CD14-positive monocyte (primary cell): ENCODE data around the gene SH3RF3. TPM values are rescaled to one million over a fixed set of nuclear protein-coding genes. Genes with fewer than 3 reads are reported as not detected.
A peak's percentile ranks its signal among the peaks of the same experiment; 100 is the strongest.

Source experiments
- DNase-seq, 3 donors: peaks; one replicate each; pipeline ENCODE4 v3.0.0-alpha.2; 2011 to 2022
- H2AFZ ChIP-seq: 2 replicates; pipeline ENCODE4 v1.6.0; 2012; ENCODE audit warnings: mild to moderate bottlenecking, low read depth, low read length, inconsistent platforms; ENCODE audit not compliant: insufficient read depth, poor library complexity, severe bottlenecking
- H3K27ac ChIP-seq, 2 donors: 1 replicate in 1 of 2; 2 replicates in 1 of 2; pipeline ENCODE4 v1.5.1; 2012 to 2013; ENCODE audit warnings: low read length in 2 of 2, control low read depth in 1 of 2, inconsistent platforms in 1 of 2, low read depth in 1 of 2, mild to moderate bottlenecking in 1 of 2
- H3K27me3 ChIP-seq, 2 donors: one replicate each; pipeline versions ENCODE4 v1.6.0 to v1.6.1; 2011 to 2013; ENCODE audit warnings: low read length in 2 of 2; ENCODE audit not compliant: control insufficient read depth in 2 of 2, insufficient read depth in 2 of 2
- H3K36me3 ChIP-seq, 2 donors: replicated peaks in 1 of 2; 1 replicate in 1 of 2; 2 replicates in 1 of 2; pipeline versions ENCODE4 v1.5.1 to v1.6.1; 2012 to 2013; ENCODE audit warnings: low read length in 2 of 2, control low read depth in 1 of 2, inconsistent platforms in 1 of 2, mild to moderate bottlenecking in 1 of 2; ENCODE audit not compliant: insufficient read depth in 2 of 2, control insufficient read depth in 1 of 2
- H3K4me1 ChIP-seq, 2 donors: 1 replicate in 1 of 2; 2 replicates in 1 of 2; pipeline versions ENCODE4 v1.5.1 to v1.6.1; 2012 to 2013; ENCODE audit warnings: low read length in 2 of 2, control low read depth in 1 of 2, inconsistent platforms in 1 of 2, mild to moderate bottlenecking in 1 of 2, moderate library complexity in 1 of 2; ENCODE audit not compliant: insufficient read depth in 2 of 2, control insufficient read depth in 1 of 2
- H3K4me2 ChIP-seq: replicated peaks from 2 replicates; pipeline ENCODE3; 2012; ENCODE audit warnings: low read length, moderate library complexity, mild to moderate bottlenecking; ENCODE audit not compliant: poor library complexity, severe bottlenecking; ENCODE audit errors: extremely low read depth
- H3K4me3 ChIP-seq, 3 experiments: fragments of 200-600 bp in 1 of 3; sonication (generic) in 1 of 3; replicated peaks in 1 of 3; 1 replicate in 2 of 3; 2 replicates in 1 of 3; pipeline ENCODE4 v1.5.1; 2011 to 2013; ENCODE audit warnings: low read length in 3 of 3, mild to moderate bottlenecking in 3 of 3, control low read depth in 2 of 3, low read depth in 2 of 3, inconsistent platforms in 1 of 3, moderate library complexity in 1 of 3
- H3K79me2 ChIP-seq: 2 replicates; pipeline ENCODE4 v1.6.0; 2012; ENCODE audit warnings: mild to moderate bottlenecking, control low read depth, inconsistent platforms, low read length, moderate library complexity; ENCODE audit not compliant: insufficient read depth
- H3K9ac ChIP-seq: 2 replicates; pipeline ENCODE4 v1.6.0; 2017; ENCODE audit warnings: low read length, mild to moderate bottlenecking; ENCODE audit not compliant: insufficient read depth, poor library complexity, severe bottlenecking
- H3K9me3 ChIP-seq, 2 donors: replicated peaks in 1 of 2; 1 replicate in 1 of 2; 2 replicates in 1 of 2; pipeline versions ENCODE4 v1.5.1 to v1.6.1; 2012 to 2013; ENCODE audit warnings: low read length in 2 of 2, control low read depth in 1 of 2; ENCODE audit not compliant: control insufficient read depth in 1 of 2, insufficient read depth in 1 of 2
- H4K20me1 ChIP-seq: 2 replicates; pipeline ENCODE4 v1.6.0; 2012; ENCODE audit warnings: mild to moderate bottlenecking, low read length, control low read depth, moderate library complexity; ENCODE audit not compliant: insufficient read depth
- H3K27ac Mint-ChIP-seq, 7 donors: one replicate each; pipeline ENCODE4 v1.8.0; 2020; ENCODE audit warnings: mild to moderate bottlenecking in 7 of 7, mixed read lengths in 7 of 7, moderate library complexity in 6 of 7, inconsistent platforms in 2 of 7
- H3K27me3 Mint-ChIP-seq, 3 donors: one replicate each; pipeline ENCODE4 v1.8.0; 2021 to 2022; ENCODE audit warnings: low read depth in 3 of 3, mild to moderate bottlenecking in 3 of 3, mixed read lengths in 3 of 3, moderate library complexity in 3 of 3, inconsistent platforms in 1 of 3
- H3K36me3 Mint-ChIP-seq, 2 donors: one replicate each; pipeline ENCODE4 v1.8.0; 2020; ENCODE audit warnings: mixed read lengths in 2 of 2, inconsistent platforms in 1 of 2, mild to moderate bottlenecking in 1 of 2
- H3K4me1 Mint-ChIP-seq: one replicate; pipeline ENCODE4 v1.8.0; 2020; ENCODE audit warnings: mild to moderate bottlenecking, mixed read lengths
- H3K4me3 Mint-ChIP-seq, 2 donors: one replicate each; pipeline ENCODE4 v1.8.0; 2020; ENCODE audit warnings: mild to moderate bottlenecking in 2 of 2, mixed read lengths in 2 of 2, moderate library complexity in 1 of 2
- H3K9me3 Mint-ChIP-seq, 7 donors: one replicate each; pipeline ENCODE4 v1.8.0; 2020 to 2022; ENCODE audit warnings: mixed read lengths in 7 of 7, mild to moderate bottlenecking in 6 of 7, moderate library complexity in 6 of 7, inconsistent platforms in 2 of 7
- CTCF ChIP-seq: fragments of 200-600 bp; IDR thresholded peaks from one replicate; pipeline ENCODE4 v1.8.0; 2022; ENCODE audit warnings: antibody characterized with exemption, mild to moderate bottlenecking
- WGBS: methylation state at CpG from one replicate; pipeline ENCODE4 v1.1.5; 2013; ENCODE audit warnings: missing lambda C conversion rate; ENCODE audit not compliant: insufficient coverage; 5-methylcytosine and 5-hydroxymethylcytosine counted together
- intact Hi-C, 2 donors: fragments of 100-400 bp; cut with micrococcal nuclease; formaldehyde crosslinking; loops; one replicate each; pipeline versions ENCODE4 v1.15.0 to v1.15.1; 2023
- polyA plus RNA-seq, 3 donors: library from polyadenylated mRNA; depleted of rRNA in 1 of 3; unstranded in 2 of 3; stranded (reverse) in 1 of 3; fragments of 300-500 nt in 2 of 3; fragments of >200 nt in 1 of 3; fragmentation: Illumina TruSeq in 2 of 3; gene quantifications; 1 replicate in 2 of 3; 2 replicates in 1 of 3; pipeline ENCODE4 v1.2.3, GENCODE V29; 2012 to 2021

The SH3RF3 gene
- polyA plus RNA-seq, 3 donors = 0.25 to 0.75 (median 0.34) TPM

GRCh38 chr2:109297566-109298490 is 168.8 kb downstream of the SH3RF3 start:
- no peak overlapping the region for H3K4me3 Mint-ChIP-seq
- peak overlapping the region in 1 of 7 donors; percentile 57 for H3K27ac Mint-ChIP-seq
- H3K27me3 ChIP-seq = no peaks in the 10 kb centered on the region
- 96% methylated on average over 9 of the region's 11 CpGs for WGBS
- H3K27me3 Mint-ChIP-seq = peaks cover 0 to 6% (median 0%) of the 10 kb centered on the region in 3 donors
- H3K4me3 ChIP-seq = no peak overlapping the region
- no peaks in the 10 kb centered on the region for H3K4me1 ChIP-seq
- intact Hi-C loops = no loop called here
- no peaks in the 10 kb centered on the region for H3K36me3 Mint-ChIP-seq
- peaks cover 0 to 9% of the 10 kb centered on the region in 2 donors for H3K9me3 ChIP-seq
- peaks cover 8% of the 10 kb centered on the region for H3K4me1 Mint-ChIP-seq
- no peak for TF ChIP-seq CTCF
- no peaks in the 10 kb centered on the region for H3K79me2 ChIP-seq
- H3K9ac ChIP-seq = no peak overlapping the region
- no peak for DNase-seq
- H2AFZ ChIP-seq = no peak overlapping the region
- H3K36me3 ChIP-seq = no peaks in the 10 kb centered on the region
- H4K20me1 ChIP-seq = no peaks in the 10 kb centered on the region
- peaks cover 6 to 13% (median 10%) of the 10 kb centered on the region in 7 donors for H3K9me3 Mint-ChIP-seq
- no peak overlapping the region for H3K4me2 ChIP-seq
- no peak overlapping the region for H3K27ac ChIP-seq

DNA sequence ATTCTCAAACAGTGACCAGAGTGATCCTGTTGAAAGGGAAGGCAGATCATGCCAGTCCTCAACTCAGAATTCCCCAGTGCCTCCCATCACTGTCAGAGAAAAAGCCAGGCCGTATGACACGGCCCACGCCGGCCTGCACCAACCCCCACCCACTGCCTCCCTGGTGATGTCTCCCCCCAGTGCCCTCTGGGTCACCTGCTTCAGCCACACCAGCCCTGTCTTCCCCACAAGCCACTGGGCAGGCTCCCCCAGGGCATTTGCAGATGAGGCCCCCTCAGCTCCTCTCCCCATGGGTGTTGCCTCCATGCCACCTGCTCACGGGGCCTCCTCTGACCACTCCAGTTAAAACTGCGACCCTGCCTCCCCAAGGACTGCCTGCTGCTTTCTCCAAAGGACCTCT is 169.8 kb downstream of the SH3RF3 start:
- H3K4me1 ChIP-seq = peaks cover 0 to 2% of the 10 kb centered on the region in 2 donors
- H3K36me3 Mint-ChIP-seq = no peaks in the 10 kb centered on the region
- peaks cover 0 to 9% of the 10 kb centered on the region in 2 donors for H3K9me3 ChIP-seq
- no peak overlapping the region for H3K4me2 ChIP-seq
- 100% methylated on average over 4 of the region's 6 CpGs for WGBS
- DNase-seq = no peak
- H3K27me3 Mint-ChIP-seq = peaks cover 0 to 6% (median 0%) of the 10 kb centered on the region in 3 donors
- no peaks in the 10 kb centered on the region for H3K27me3 ChIP-seq
- intact Hi-C loops = no loop called here
- H3K79me2 ChIP-seq = no peaks in the 10 kb centered on the region
- H3K9ac ChIP-seq = no peak overlapping the region
- peaks cover 6 to 11% (median 9%) of the 10 kb centered on the region in 7 donors for H3K9me3 Mint-ChIP-seq
- no peak overlapping the region for H3K27ac ChIP-seq
- H4K20me1 ChIP-seq = no peaks in the 10 kb centered on the region
- no peak for TF ChIP-seq CTCF
- no peak overlapping the region for H2AFZ ChIP-seq
- no peak overlapping the region for H3K4me3 ChIP-seq
- no peak overlapping the region for H3K4me3 Mint-ChIP-seq
- peaks cover 9% of the 10 kb centered on the region for H3K4me1 Mint-ChIP-seq
- peak overlapping the region in 1 of 7 donors; percentile 14 for H3K27ac Mint-ChIP-seq
- no peaks in the 10 kb centered on the region for H3K36me3 ChIP-seq
